DOHH2 (cell line): Measurements from ENCODE around the gene HES4.

ENCODE experiments used
- H3F3A ChIP-seq: fragments of 200-600 bp; sonication (generic), shearing (Covaris generic); 2 replicates; pipeline ENCODE4 v1.6.0; 2016; ENCODE audit warnings: antibody characterized with exemption, mild to moderate bottlenecking; ENCODE audit not compliant: control insufficient read depth, insufficient read depth
- H3K27ac ChIP-seq: fragments of 200-600 bp; sonication (generic); 2 replicates; pipeline ENCODE4 v1.5.1; 2014; ENCODE audit warnings: low read depth, mild to moderate bottlenecking, low read length, moderate library complexity
- H3K27me3 ChIP-seq: fragments of 200-600 bp; sonication (generic); 2 replicates; pipeline ENCODE4 v1.6.1; 2014; ENCODE audit warnings: mild to moderate bottlenecking, low read length, mixed read lengths; ENCODE audit not compliant: control insufficient read depth
- H3K36me3 ChIP-seq: fragments of 200-600 bp; sonication (generic); 2 replicates; pipeline ENCODE4 v1.6.1; 2014; ENCODE audit warnings: mild to moderate bottlenecking, low read length, moderate library complexity, mixed read lengths; ENCODE audit not compliant: control insufficient read depth
- H3K4me1 ChIP-seq: fragments of 200-600 bp; sonication (generic); 2 replicates; pipeline ENCODE4 v1.6.1; 2014; ENCODE audit warnings: mild to moderate bottlenecking, low read length, mixed read lengths; ENCODE audit not compliant: control insufficient read depth
- H3K4me2 ChIP-seq: fragments of 200-600 bp; sonication (generic); 2 replicates; pipeline ENCODE4 v1.6.0; 2014; ENCODE audit warnings: mild to moderate bottlenecking, low read length, moderate library complexity
- H3K4me3 ChIP-seq: fragments of 200-600 bp; sonication (generic); 2 replicates; pipeline ENCODE4 v1.5.1; 2014; ENCODE audit warnings: mild to moderate bottlenecking, low read length, mixed read lengths
- H3K79me2 ChIP-seq: fragments of 200-600 bp; sonication (generic); 2 replicates; pipeline ENCODE4 v1.6.1; 2014; ENCODE audit warnings: mild to moderate bottlenecking, low read length, mixed read lengths; ENCODE audit not compliant: control insufficient read depth
- H3K9me2 ChIP-seq: fragments of 200-600 bp; sonication (generic); replicated peaks from 2 replicates; pipeline ENCODE4 v1.6.1; 2014; ENCODE audit warnings: mild to moderate bottlenecking, low read length, mixed read lengths; ENCODE audit not compliant: control insufficient read depth
- H3K9me3 ChIP-seq: fragments of 200-600 bp; sonication (generic); 2 replicates; pipeline ENCODE4 v1.6.1; 2014; ENCODE audit warnings: antibody characterized with exemption, low read length, mixed read lengths; ENCODE audit not compliant: control insufficient read depth, insufficient read depth
- H4K20me1 ChIP-seq: fragments of 200-600 bp; sonication (generic); 2 replicates; pipeline ENCODE4 v1.6.0; 2014; ENCODE audit warnings: low read depth, mild to moderate bottlenecking, antibody characterized with exemption, low read length, moderate library complexity; ENCODE audit not compliant: control insufficient read depth, insufficient read depth
- EZH2phosphoT487 ChIP-seq: fragments of 200-600 bp; sonication (generic); IDR thresholded peaks from 2 replicates; pipeline ENCODE4 v1.6.1; 2017; ENCODE audit warnings: borderline replicate concordance, mild to moderate bottlenecking, antibody characterized with exemption, low read length, moderate library complexity, mixed read lengths
- TF ChIP-seq, protein P1 (sequence below): fragments of 200-600 bp; sonication (generic); IDR thresholded peaks from one replicate; pipeline ENCODE4 v1.5.1; 2014; ENCODE audit warnings: antibody characterized with exemption, mild to moderate bottlenecking, low read depth, low read length; ENCODE audit not compliant: poor library complexity, severe bottlenecking

The HES4 gene

DNA sequence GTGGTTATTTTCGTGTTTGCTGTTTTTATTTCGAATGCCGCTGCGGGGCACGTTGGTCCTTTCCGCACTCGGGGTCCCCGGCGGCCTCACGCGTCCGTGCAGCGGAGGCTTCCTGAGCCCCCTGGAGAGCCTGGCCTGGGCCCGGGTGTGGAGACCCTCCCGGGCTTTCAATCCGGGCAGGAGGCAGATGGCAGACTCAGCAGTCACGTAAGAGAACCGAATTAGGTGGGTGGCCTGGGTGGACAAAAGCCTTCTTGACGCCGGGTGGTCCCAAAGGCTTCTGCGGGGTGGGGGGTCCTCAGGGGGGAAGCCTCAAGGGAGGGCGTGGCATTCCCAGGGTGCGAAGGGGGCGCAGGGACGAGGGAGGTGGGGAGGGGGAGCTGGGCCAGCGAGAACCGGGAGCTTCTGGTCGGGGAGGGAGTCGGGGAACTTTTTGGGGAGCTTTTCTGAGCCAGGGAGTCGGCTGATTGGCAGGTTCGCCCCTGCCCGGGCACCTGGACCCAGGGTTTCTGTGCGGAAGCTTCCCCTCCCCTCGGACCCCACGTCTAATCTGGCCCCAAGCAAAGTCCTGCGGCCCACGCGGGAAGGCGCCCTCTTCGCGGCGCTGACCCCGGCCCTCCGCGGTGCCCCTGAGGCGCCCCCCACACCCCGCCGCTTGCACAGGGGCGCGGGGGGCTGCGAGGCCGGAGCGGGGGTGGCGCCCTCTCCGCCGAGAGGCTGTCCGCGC is 1.3 kb upstream of the HES4 start:
- Histone ChIP-seq H3K4me3 (no peak overlapping the region), H3K27ac (no peak overlapping the region), H3F3A (no peaks in the 10 kb centered on the region), H3K79me2 (no peaks in the 10 kb centered on the region), H4K20me1 (no peaks in the 10 kb centered on the region), H3K36me3 (no peaks in the 10 kb centered on the region), H3K9me3 (no peaks in the 10 kb centered on the region), H3K27me3 (peaks cover 26% of the 10 kb centered on the region), H3K9me2 (no peaks in the 10 kb centered on the region), H3K4me1 (peaks cover 3% of the 10 kb centered on the region; the same call in 1 of the 2 replicates), H3K4me2 (no peak overlapping the region)
- TF ChIP-seq, protein P1, sequence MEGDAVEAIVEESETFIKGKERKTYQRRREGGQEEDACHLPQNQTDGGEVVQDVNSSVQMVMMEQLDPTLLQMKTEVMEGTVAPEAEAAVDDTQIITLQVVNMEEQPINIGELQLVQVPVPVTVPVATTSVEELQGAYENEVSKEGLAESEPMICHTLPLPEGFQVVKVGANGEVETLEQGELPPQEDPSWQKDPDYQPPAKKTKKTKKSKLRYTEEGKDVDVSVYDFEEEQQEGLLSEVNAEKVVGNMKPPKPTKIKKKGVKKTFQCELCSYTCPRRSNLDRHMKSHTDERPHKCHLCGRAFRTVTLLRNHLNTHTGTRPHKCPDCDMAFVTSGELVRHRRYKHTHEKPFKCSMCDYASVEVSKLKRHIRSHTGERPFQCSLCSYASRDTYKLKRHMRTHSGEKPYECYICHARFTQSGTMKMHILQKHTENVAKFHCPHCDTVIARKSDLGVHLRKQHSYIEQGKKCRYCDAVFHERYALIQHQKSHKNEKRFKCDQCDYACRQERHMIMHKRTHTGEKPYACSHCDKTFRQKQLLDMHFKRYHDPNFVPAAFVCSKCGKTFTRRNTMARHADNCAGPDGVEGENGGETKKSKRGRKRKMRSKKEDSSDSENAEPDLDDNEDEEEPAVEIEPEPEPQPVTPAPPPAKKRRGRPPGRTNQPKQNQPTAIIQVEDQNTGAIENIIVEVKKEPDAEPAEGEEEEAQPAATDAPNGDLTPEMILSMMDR = no peak
- no peak for TF ChIP-seq EZH2phosphoT487

- H4K20me1 ChIP-seq = no peaks in the 10 kb centered on the region
- H3K27ac ChIP-seq = no peak overlapping the region
- peaks cover 32% of the 10 kb centered on the region for H3K27me3 ChIP-seq
- no peaks in the 10 kb centered on the region for H3K36me3 ChIP-seq
- peaks cover 3% of the 10 kb centered on the region; the same call in 1 of the 2 replicates for H3K4me1 ChIP-seq
- no peak overlapping the region for H3K4me3 ChIP-seq
- H3F3A ChIP-seq = no peaks in the 10 kb centered on the region
- no peaks in the 10 kb centered on the region for H3K9me3 ChIP-seq
- no peaks in the 10 kb centered on the region for H3K79me2 ChIP-seq
- no peak overlapping the region for H3K4me2 ChIP-seq
- no peaks in the 10 kb centered on the region for H3K9me2 ChIP-seq
- TF ChIP-seq EZH2phosphoT487 = no peak
- TF ChIP-seq, protein P1 = no peak
These were observed 610 bp upstream of the HES4 start for GRCh38 chr1:1000357-1001056.

- no peaks in the 10 kb centered on the region for H3K36me3 ChIP-seq
- H3K4me2 ChIP-seq = no peak overlapping the region
- no peaks in the 10 kb centered on the region for H3F3A ChIP-seq
- no peaks in the 10 kb centered on the region for H3K9me2 ChIP-seq
- no peaks in the 10 kb centered on the region for H3K9me3 ChIP-seq
- TF ChIP-seq, protein P1 = no peak
- TF ChIP-seq EZH2phosphoT487 = no peak
- H3K4me1 ChIP-seq = peaks cover 3% of the 10 kb centered on the region; the same call in 1 of the 2 replicates
- H3K27ac ChIP-seq = no peak overlapping the region
- no peak overlapping the region for H3K4me3 ChIP-seq
- peaks cover 21% of the 10 kb centered on the region for H3K27me3 ChIP-seq
- H4K20me1 ChIP-seq = no peaks in the 10 kb centered on the region
- H3K79me2 ChIP-seq = no peaks in the 10 kb centered on the region
These were observed 737 bp downstream of the HES4 start for GRCh38 chr1:998995-999724.
